Neural crest cell (in vitro differentiated cells): ENCODE data around the gene BTBD10. TPM values are rescaled to one million over a fixed set of nuclear protein-coding genes. Genes with fewer than 3 reads are reported as not detected.

Experiments used
- DNase-seq: peaks from one replicate; pipeline ENCODE4 v3.0.0; 2021; ENCODE audit warnings: low read depth, mixed read lengths, low spot score
- H3K27ac Mint-ChIP-seq: one replicate; pipeline ENCODE4 v1.8.0; 2021; ENCODE audit warnings: mild to moderate bottlenecking, mixed read lengths; ENCODE audit not compliant: unreplicated experiment
- H3K27me3 Mint-ChIP-seq: 2 replicates; pipeline ENCODE4 v1.8.0; 2021; ENCODE audit warnings: low read depth, mild to moderate bottlenecking, mixed read lengths
- H3K36me3 Mint-ChIP-seq: 2 replicates; pipeline ENCODE4 v1.8.0; 2021; ENCODE audit warnings: low read depth, mild to moderate bottlenecking, mixed read lengths
- H3K4me1 Mint-ChIP-seq: 2 replicates; pipeline ENCODE4 v1.8.0; 2021; ENCODE audit warnings: mixed read lengths
- H3K4me3 Mint-ChIP-seq: one replicate; pipeline ENCODE4 v1.8.0; 2021; ENCODE audit warnings: mild to moderate bottlenecking, mixed read lengths
- H3K9me3 Mint-ChIP-seq: 2 replicates; pipeline ENCODE4 v1.8.0; 2021; ENCODE audit warnings: mixed read lengths
- CTCF ChIP-seq: fragments of 200-600 bp; sonication (generic); conservative IDR thresholded peaks from 2 replicates; pipeline ENCODE4 v1.5.0; 2021; ENCODE audit warnings: antibody characterized with exemption, mild to moderate bottlenecking
- total RNA-seq: library from RNA; stranded (reverse); gene quantifications from 2 replicates; pipeline ENCODE4 v1.2.1, GENCODE V29; 2021

Gene BTBD10
- total RNA-seq, 1 donor from 2014 or later = 29.0 TPM

- Mint-ChIP-seq H3K36me3 (peaks cover 11% of the 10 kb centered on the region), H3K27me3 (no peaks in the 10 kb centered on the region), H3K4me3 (no peak overlapping the region), H3K27ac (no peak overlapping the region), H3K9me3 (no peaks in the 10 kb centered on the region), H3K4me1 (no peaks in the 10 kb centered on the region)
- TF ChIP-seq CTCF = no peak
- no peak for DNase-seq
These were observed 89.8 kb downstream of the BTBD10 start for GRCh38 chr11:13373216-13373615.

DNA sequence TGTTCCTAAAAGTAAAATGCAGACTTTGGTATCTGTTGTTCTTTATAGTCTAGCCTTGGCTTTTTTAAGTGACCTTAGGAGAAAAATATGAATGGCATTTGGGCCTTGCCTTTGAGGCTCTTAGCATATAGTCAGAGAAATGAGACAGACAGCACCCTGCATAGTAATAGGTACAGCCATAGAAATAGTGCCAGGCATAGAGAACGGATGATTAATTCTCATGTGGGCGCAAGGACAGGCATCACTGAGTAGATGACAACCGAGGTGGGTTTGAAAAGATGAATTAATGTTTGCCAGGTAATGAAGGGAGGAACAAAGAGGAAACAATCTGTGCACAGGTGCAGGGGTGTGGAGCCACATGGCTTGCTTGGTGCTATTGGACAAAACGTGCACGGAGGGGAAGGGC lies 95.0 kb downstream of the BTBD10 start:
- TF ChIP-seq CTCF = no peak
- DNase-seq = no peak

GRCh38 chr11:13367115-13367514 lies 95.9 kb downstream of the BTBD10 start:
- no peak for DNase-seq
- TF ChIP-seq CTCF = no peak
- H3K4me1 Mint-ChIP-seq = no peaks in the 10 kb centered on the region
- H3K4me3 Mint-ChIP-seq = no peak overlapping the region
- H3K27ac Mint-ChIP-seq = no peak overlapping the region
- H3K9me3 Mint-ChIP-seq = no peaks in the 10 kb centered on the region
- H3K36me3 Mint-ChIP-seq = no peaks in the 10 kb centered on the region
- no peaks in the 10 kb centered on the region for H3K27me3 Mint-ChIP-seq

More for the DNA sequence above, 95.0 kb downstream of the BTBD10 start:
- Mint-ChIP-seq H3K4me3 (no peak overlapping the region), H3K27me3 (no peaks in the 10 kb centered on the region), H3K27ac (no peak overlapping the region), H3K4me1 (no peaks in the 10 kb centered on the region), H3K36me3 (no peaks in the 10 kb centered on the region), H3K9me3 (no peaks in the 10 kb centered on the region)

- no peaks in the 10 kb centered on the region for H3K4me1 Mint-ChIP-seq
- no peak for DNase-seq
- no peak for TF ChIP-seq CTCF
- no peak overlapping the region for H3K4me3 Mint-ChIP-seq
- no peaks in the 10 kb centered on the region for H3K27me3 Mint-ChIP-seq
- no peaks in the 10 kb centered on the region for H3K9me3 Mint-ChIP-seq
- H3K27ac Mint-ChIP-seq = no peak overlapping the region
- peaks cover under 1% of the 10 kb centered on the region for H3K36me3 Mint-ChIP-seq
These were observed 96.6 kb downstream of the BTBD10 start for GRCh38 chr11:13366266-13367026.

GRCh38 chr11:13364388-13364787 lies 98.6 kb downstream of the BTBD10 start:
- no peak for TF ChIP-seq CTCF

More at GRCh38 chr11:13364388-13364787, 98.6 kb downstream of the BTBD10 start:
- Mint-ChIP-seq H3K36me3 (peaks cover 6% of the 10 kb centered on the region), H3K9me3 (no peaks in the 10 kb centered on the region), H3K27me3 (no peaks in the 10 kb centered on the region), H3K4me1 (peaks cover 14% of the 10 kb centered on the region), H3K27ac (no peak overlapping the region), H3K4me3 (no peak overlapping the region)
- DNase-seq = no peak
